HG03354 (cell line): ENCODE data around the gene ZDHHC11.
"Not testable (repeated sequence)": the region's sequence is repeated elsewhere in the genome, so short reads cannot be mapped to it uniquely, and the experiment has no call there.

Experiments
- ATAC-seq: cut with Tn5 transposase; IDR thresholded peaks from one replicate; pipeline ENCODE4 v1.9.1; 2021; ENCODE audit warnings: mild to moderate bottlenecking; ENCODE audit not compliant: unreplicated experiment, poor library complexity, severe bottlenecking

The ZDHHC11 gene

DNA sequence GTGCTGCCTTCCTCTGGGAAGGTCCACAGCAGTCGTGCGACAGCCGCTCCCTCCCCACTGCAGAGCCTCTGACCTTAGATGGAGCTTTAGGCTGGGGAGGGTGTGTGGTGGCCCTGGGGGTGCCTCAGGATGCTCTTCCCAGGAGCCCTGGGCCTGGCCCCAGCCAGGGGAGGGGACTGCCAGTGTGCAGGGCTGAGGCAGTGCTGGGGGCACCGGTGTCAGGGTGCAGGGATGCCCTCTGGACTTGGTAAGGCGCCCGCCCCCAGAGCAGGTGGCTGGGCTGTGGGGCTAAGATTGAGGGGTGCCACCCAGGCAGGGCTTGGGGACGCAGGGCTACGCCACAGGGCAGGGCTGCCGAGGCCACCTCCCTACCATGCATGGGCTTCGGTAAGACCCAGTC, 80.2 kb downstream of the ZDHHC11 start:
- ATAC-seq: not testable (repeated sequence)

DNA sequence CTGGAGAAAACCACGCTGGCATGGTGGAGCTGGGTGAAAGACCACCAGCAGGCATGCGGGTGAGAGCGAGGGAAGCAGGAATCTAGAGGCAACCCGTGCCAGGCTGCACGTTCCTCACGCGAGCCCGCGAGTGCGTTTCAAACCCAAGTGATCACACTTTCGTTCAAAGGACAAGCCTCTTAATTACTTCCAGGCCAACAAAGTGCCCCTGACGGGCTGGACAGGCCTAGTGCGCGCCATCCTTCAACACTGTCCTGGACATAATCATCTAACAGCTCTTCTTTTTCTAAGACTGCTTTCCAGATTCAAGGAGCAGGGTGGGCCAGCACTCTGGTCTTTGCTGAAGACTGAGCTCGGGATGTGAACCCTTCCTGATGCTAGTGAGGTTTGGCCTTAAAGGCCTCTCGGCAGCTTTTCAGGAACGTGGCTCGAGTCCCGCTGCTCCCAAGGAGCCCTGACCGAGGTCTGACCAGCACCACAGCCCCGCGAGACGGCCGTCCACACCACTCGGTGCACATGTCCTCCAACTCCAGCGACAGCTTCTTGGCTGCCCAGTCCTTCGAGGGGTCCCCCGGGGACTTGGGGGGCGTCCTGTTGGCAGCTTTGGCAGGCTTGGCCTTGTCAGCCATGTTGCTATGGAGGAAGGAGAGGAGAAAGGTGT, 81.2 kb downstream of the ZDHHC11 start:
- ATAC-seq: not testable (repeated sequence)

DNA sequence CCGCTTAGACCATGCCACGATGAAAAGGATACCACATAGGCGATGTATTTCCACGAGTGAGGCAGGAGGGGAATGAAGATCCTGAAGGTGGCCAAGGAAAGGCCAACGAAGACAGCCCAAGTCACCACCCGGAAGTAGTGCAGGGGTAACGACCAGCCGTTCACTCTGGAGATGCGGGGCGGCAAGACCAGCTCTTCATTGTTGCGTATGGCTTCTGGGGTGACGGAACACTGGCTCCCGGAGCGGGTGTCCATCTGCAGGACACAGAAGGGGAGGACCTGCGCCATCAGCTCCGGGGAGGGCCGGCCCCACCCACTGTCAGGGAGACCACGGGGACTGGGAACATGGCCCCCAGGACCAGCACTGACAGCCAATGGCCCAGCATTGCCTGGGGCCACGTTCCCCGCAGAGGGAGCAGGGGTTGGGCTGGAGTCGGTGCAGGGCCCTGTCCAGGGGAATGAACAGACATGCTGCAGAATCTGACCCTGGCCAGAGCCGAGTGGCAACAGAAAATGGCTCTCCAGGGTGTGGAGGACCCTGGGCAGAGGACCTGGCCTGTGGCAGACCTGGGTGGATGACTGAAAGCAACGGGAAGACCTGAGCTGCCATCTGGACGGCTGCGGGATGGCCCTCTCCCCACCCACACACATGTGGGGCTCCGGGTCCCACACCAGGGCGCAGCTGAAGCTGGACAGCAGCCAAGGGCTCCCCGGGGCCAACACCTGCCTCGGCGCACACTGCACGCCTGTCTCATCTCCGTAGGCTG, 83.9 kb downstream of the ZDHHC11 start:
- ATAC-seq: no peak

DNA sequence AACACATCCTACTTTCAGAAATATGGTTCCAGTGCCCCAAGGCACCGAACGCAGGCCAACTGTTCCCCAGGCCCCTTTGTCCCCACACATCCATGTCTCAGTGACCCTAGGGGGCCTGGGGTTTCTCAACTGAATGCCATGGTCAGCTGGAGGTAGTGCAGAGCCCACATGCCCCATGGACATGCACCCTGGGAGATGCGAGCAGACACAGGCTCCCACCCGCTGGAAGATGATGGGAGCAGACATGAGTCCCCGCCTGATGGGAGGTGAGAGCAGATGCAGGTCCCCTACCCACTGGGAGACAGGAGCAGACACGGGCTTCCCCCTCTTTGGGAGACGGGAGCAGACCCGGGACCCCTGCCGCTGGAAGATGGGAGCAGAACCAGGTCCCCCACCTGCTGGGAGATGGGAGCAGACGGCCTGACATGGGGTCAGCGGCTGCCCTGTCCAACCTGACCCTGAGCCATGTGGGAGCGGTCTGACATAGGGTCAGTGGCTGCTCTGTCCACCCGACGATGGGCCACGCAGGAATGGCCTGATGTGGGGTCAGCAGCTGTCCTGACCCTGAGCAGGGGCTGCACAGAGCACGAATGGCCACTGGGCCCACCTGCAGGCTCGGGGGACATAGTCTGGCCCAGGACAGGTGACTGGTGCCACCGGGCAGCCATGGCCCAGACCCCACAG, 84.7 kb downstream of the ZDHHC11 start:
- ATAC-seq: no peak

DNA sequence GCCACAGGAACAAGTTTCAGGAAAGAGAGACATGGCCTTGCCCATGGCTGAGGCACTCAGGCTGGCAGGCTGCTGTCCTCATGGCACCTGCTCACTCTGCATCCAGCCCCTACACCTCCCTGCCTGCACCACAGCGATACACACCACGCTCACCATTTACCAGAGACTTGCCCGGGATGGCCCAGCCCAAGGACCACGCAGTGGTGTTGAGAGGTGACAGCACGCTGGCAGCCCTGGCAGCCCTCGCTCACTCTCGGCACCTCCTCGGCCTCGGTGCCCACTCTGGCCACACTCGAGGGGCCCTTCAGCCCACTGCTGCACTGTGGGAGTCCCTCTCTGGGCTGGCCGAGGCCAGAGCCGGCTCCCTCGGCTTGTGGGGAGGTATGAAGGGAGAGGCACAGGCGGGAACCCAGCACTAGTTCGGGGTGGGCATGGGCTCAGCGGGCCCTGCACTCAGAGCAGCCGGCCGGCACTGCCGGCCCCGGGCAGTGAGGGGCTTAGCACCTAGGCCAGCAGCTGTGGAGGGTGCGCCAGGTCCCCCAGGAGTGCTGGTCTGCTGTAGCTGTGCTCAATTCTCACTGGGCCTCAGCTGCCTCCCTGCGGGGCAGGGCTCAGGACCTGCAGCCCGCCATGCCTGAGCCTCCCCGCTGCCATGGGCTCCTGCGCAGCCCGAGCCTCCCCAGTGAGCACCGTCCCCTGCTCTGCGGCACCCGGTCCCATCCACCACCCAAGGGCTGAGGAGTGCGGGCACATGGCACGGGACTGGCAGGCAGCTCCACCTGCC, 86.6 kb downstream of the ZDHHC11 start:
- ATAC-seq: no peak

DNA sequence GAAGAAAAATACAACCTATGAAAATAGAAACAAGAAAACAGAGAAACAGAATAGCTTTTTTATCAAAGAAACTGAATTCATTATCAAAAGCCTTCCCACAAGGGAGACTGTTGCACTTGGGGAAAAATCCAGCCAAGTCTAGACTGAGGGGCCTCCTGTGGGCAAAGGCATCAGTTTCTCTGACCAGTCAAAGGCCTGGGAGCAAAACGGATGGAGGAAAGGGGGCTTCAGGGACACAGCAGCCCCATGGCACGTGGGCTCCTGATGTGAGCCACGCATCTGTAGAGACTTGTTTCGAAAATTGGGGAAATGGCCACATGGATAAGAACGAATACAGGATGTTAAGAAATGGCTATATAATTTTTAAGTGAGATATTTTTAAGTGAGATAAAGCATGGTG, 87.4 kb downstream of the ZDHHC11 start:
- ATAC-seq: no peak

DNA sequence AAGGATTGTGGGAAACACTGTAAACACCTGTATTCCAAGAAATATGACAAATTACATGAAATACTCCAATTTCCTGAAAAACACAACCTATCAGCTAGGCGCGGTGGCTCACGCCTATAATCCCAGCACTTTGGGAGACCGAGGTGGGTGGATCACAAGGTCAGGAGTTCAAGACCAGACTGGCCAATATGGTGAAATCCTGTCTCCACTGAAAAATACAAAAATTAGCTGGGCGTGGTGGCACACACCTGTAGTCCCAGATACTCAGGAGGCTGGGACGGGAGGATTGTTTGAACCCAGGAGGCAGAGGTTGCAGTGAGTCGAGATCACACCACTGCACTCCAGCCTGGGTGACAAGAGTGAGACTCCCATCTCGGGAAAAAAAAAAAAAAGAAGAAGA, 87.8 kb downstream of the ZDHHC11 start:
- not testable (repeated sequence) for ATAC-seq

DNA sequence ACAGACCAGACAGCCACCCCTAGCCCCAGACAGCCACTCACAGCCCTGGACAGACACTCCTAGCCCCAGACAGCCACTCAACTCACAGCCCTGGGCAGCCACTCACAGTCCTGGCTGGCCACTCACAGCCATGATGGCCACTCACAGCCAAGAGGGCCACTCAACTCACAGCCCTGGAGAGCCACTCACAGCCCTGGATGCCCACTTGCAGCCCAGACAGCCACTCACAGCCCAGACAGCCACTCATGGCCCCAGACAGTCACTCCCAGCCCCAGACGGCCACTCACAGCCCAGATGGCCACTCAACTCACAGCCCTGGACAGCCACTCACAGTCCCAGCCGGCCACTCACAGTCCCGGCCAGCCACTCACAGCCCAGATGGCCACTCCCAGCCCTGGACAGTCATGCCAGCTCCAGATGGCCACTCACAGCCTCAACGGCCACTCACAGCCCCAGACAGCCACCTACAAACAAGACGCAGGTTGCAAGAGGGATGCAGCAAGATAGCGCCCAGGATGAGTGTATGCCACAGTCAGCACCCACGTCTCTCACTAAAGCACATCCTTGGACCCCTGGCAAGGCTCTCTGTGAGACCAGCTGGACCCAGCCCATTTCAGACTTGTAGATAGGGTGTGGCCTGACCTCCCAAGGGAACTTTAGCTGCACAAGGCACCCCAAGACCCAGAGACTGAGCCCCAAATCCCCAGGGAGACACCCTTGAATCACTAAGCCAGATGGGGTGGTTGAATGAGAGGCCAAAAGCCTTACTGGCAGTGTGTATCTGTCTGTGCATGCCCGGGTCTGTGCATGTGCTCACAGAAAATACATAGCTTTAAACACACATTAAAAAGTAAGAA, 88.7 kb downstream of the ZDHHC11 start:
- ATAC-seq: no peak

DNA sequence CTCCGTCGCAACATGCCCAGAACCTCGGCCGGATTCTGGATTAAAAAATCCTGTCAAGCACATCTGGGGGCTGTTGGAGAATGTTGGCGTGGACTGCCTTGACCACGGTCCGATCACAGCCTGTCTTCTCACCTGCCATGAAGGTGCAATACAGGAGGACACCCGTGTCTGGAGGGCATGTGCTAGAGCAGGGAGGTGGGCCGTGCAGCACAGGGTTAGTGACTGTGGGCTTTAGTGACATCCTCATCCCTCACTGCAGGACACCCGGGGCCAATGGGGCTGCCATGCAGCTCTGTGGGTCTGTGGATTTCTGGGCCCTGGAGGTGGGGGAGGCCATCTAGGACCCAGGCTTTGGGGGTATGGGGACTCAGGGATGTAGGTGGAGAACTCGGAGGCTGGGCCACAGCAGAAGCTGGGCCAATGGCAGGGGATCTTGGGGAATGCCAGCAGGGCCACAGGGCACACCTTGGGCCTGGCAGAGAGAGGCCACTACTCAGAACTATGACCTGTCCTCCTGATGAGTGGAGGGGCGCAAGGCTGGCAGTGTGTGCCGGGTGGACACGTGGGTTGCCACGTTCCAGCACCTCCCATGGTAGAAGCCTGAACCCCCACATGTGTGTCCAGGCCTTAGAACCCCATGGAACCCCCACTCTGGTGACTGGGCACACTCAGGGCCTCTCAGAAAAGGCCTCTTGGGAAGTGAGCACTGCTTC, 89.6 kb downstream of the ZDHHC11 start:
- ATAC-seq: no peak

DNA sequence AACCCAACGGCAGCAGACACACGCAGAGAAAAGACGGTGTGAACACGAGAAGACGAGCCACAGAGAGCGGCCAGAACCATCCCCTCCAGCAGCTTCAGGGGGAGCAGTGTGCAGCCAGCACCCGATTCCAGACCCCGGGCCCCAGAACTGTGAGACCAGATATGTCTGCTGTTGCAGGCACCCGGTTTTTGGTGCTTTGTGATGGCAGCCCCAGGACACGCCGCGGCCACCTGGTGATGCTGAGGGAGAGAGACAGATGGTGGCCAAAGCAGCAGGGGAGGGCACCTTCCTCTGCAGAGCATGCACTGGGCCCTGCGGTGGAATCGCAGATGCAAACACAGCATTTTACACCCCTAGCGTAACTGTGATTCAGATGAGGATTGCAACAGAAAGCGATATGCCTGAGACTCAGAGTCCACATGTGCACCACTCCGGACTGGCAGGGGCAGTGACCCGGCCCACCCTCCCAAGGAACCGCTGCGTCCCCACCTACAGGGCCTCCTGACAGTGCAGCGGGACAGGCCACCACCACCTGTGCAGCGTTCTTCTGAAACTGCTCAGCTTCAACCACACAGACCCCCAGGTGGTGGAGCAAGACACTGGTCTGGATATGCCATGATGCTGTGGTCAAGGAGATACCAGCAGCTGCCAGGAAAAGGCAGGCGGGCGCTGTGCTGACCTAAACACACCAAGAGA, 90.3 kb downstream of the ZDHHC11 start:
- ATAC-seq: no peak

DNA sequence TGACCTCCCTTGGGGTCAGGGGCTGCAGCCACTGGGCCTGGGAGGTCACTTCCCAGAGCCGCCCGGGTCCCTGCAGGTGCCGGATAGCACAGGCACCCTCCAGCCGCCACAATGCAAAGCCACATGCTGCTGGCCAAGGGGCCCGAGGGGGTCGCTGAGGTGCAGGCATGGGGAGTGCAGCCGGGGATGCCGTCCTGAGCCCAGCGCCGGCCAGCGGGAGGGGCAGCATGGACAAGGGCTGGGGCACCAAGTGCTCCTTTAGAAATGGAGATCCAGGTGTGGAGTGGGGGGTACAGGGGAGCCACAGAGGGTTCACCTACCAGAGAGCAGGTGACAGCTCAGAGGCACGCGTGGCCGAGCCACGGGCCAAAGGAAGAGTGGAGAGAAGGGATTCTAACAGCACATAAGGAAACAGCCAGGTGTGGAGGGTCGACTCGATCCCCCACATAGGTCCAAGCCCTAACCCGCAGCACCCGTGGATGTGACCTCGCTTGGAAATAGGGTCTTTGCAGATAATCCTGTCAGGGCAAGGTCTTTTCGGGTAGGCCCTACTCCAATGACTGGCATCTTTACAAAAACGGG, 90.9 kb downstream of the ZDHHC11 start:
- no peak for ATAC-seq

DNA sequence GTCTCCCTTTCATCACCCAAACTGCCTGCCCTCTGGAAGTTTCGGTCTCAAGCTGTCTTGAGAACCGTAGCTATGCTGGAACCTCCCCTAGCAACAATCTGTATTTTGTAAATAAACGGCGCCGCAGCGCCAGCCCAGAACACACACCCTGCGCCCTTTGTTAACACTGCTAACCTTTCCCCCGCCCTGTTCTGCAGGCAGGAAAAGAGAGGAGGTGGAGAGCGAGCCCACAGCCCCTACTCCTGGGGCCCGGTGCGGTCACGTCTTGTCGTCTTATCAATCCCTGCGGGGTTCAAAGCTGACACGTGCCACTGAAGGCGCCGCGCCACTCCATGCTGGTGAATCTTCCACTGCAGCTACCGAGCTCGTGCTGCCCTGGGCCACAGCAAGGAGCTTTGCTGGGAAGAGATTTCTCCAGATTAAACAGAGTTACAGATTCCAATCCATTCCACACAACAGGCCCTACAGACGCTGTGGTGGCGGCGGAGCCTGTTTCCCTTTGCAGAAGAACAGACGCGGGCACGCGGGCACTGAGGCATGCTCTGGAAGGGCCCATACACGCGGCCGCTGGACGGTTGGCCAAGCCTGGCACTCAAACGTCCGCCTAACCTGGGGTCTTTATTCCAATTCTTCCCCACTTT, 91.6 kb downstream of the ZDHHC11 start:
- ATAC-seq: no peak

DNA sequence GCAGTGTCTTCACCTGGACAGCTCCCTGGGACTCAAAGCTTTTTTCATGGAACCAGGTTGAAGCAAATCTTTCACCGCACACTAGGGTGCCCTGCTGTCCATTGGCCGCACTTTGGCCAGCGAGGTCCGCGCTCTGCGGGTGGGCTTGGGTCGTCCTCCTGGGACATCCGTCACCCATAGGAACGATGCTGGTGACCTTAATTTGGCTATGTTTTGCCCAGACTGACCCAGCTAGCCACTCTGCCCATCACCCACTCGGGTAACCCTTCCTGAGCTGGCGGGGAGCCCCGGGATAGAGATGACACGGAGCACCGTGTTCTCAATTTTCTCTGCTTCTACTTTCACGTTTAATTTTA, 92.1 kb downstream of the ZDHHC11 start:
- no peak for ATAC-seq

DNA sequence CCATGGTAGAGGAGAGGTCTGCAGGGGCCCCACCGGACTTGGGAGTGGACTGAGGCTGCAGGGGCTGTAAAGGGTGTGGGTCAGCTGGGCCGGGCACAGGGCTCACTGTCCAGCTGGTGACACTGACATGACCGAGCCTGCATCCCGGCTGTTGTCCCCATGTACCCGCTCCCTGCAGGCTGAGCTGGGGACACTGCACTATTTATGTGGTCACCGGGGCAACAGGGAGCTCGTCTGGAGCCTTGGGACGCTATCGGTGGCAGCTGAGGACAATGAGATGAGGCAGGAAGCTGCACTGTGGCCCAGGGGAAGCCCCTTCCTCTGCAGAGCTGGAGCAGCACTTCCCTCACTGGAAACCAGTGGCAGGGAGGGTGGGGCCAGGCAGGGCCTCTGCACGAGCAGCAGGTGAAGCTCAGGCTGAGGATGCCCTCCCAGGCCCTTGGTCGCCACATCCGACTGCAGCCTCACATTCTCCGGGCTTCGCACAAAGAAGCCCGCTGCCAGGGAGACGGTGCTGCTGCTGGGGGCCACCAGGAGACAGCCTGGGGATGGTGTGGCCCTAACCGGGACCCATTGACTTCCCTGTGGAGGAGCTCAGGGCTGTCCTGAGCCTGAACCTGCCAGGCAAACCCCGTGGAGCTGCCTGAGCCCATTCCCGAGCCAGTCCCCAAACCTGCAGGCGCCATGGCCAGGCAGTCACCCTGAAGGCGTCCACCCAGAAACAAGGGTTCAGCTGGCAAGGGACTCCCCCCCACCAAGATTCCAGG, 92.7 kb downstream of the ZDHHC11 start:
- ATAC-seq: no peak

DNA sequence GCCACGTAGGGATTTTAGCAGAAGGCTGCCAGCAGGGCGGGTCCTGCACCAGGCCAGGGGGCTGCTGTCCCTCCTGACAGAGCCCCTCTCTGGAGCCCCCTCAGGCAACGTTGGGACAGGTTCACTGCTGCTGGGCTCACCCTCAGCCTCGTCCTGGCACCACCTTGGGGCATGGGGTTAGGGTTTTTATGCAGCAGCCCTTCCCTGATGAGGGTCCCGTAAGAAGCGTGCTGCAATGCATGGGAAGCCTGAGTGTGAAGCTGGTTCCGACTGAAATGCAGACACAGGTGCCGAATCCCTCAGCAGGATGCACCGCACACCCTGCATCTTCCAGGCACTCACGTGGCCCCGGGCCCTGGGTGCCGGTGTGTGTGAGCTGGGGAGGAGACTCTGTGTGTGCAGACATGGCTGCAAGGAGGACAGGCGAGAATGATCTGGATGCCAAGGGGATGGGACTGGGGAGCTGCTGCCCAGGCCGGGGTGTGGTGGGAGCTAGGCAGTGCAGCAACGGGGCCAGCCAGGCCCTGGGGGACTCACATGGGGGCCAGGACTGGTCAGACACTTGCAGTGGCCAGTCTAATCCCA, 93.3 kb downstream of the ZDHHC11 start:
- ATAC-seq: no peak

DNA sequence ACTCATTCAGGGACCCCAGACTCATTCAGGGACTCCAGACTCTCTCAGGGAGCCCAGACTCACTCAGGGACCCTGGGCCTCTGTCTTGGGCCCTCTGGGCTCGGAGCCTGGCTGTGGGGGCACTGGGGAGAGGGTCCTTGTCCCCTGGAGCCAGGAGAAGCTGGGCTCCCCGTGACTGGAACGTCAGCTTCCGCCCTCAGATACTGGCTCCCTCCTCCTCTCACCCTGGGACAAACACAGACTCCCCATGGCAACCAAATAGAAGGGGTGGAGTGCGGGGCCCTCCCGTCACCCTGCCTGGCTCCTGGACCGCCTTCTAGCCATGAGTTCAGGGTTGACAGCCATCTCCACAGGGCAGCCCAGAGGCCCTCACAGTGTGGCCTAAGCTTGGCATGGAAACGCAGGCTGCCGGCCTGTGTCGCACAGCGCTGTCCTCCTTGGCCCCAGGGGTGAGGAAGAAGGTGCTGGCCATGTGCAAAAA, 93.9 kb downstream of the ZDHHC11 start:
- no peak for ATAC-seq
